ENCODE measurements around the gene P4HB.

GRCh38 chr17:81801327-81801726 lies 59.0 kb downstream of the P4HB start:
- TF ChIP-seq EZH2 (IDR thresholded peaks at IDR 0.05; ENCODE audit: insufficient read depth, poor library complexity, severe bottlenecking) (no peak), EZH2phosphoT487 (IDR thresholded peaks at IDR 0.05; ENCODE audit: insufficient read depth, low read depth) (no peak)

Measured in GM23248 (cell line).